ENCODE data around the gene CHRNA1. TPM values are rescaled to one million over a fixed set of nuclear protein-coding genes. Genes with fewer than 3 reads are reported as not detected.
A peak's percentile ranks its signal among the peaks of the same experiment; 100 is the strongest.

Gene CHRNA1
- total RNA-seq, 1 experiment from 2014 or later: not detected

DNA sequence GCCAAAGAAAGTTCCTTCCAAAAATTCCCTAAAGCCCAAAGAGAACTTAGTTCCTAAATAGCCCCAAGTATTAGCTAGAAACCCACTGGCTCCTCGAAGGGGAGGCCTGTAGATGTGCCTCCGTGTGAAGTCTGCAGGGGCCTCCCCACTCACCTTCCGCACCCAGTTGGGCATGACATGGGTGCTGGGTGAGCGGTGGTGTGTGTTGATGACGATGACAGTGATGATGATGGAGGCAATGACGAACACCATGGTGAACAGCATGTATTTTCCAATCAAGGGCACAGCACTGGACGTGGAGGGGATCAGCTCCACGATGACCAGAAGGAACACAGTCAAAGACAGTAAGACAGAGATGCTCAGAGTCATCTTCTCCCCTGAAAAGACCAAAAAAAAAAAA lies 14.5 kb downstream of the CHRNA1 start:
- no peaks in the 10 kb centered on the region for H3K4me1 Mint-ChIP-seq (ENCODE audit: low read depth, unreplicated experiment)
- no peak overlapping the region for H3K4me3 Mint-ChIP-seq (ENCODE audit: unreplicated experiment)
- H3K27ac Mint-ChIP-seq (ENCODE audit: unreplicated experiment): no peak overlapping the region
- DNase-seq: no peak
- intact Hi-C loops (cut with micrococcal nuclease; ENCODE audit: unreplicated experiment): loop anchor here (1.0 to 2.0 kb wide), 3 partner anchors 21 to 236 kb away; no protein-coding TSS in a partner anchor
- BruUV-seq (replicated peaks): no TSS peak
- no peak overlapping the region for H3K4me3 ChIP-seq (ENCODE audit: low read depth, low read length)
- ChIA-PET CTCF (interaction anchor here (0.8 to 2.0 kb wide), 12 partner anchors 9 to 1348 kb away, joined by 3 to 38 read pairs (median 5); partner anchors contain the start of genes CHRNA1 and SCRN3), POLR2A (no interaction called here)
- TF ChIP-seq, protein P1, sequence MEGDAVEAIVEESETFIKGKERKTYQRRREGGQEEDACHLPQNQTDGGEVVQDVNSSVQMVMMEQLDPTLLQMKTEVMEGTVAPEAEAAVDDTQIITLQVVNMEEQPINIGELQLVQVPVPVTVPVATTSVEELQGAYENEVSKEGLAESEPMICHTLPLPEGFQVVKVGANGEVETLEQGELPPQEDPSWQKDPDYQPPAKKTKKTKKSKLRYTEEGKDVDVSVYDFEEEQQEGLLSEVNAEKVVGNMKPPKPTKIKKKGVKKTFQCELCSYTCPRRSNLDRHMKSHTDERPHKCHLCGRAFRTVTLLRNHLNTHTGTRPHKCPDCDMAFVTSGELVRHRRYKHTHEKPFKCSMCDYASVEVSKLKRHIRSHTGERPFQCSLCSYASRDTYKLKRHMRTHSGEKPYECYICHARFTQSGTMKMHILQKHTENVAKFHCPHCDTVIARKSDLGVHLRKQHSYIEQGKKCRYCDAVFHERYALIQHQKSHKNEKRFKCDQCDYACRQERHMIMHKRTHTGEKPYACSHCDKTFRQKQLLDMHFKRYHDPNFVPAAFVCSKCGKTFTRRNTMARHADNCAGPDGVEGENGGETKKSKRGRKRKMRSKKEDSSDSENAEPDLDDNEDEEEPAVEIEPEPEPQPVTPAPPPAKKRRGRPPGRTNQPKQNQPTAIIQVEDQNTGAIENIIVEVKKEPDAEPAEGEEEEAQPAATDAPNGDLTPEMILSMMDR (IDR thresholded peaks at IDR 0.05; ENCODE audit: insufficient read depth in 1 of 2, low read depth in 1 of 2, low read length in 1 of 2, severe bottlenecking in 1 of 2, unreplicated experiment in 1 of 2): no peak
- no peaks in the 10 kb centered on the region for H3K27me3 ChIP-seq (replicated peaks; ENCODE audit: control insufficient read depth, insufficient read depth, low read length)
- no peaks in the 10 kb centered on the region for H3K36me3 ChIP-seq (ENCODE audit: control insufficient read depth, insufficient read depth, low read length)
- H3K4me1 ChIP-seq: peaks cover 8% of the 10 kb centered on the region
- H3K9me3 ChIP-seq: no peaks in the 10 kb centered on the region
- no peaks in the 10 kb centered on the region for H3K27me3 Mint-ChIP-seq (ENCODE audit: insufficient read depth, unreplicated experiment)
- no peaks in the 10 kb centered on the region for H3K9me3 Mint-ChIP-seq (ENCODE audit: unreplicated experiment)
- H3K36me3 Mint-ChIP-seq (ENCODE audit: insufficient read depth, unreplicated experiment): no peaks in the 10 kb centered on the region

DNA sequence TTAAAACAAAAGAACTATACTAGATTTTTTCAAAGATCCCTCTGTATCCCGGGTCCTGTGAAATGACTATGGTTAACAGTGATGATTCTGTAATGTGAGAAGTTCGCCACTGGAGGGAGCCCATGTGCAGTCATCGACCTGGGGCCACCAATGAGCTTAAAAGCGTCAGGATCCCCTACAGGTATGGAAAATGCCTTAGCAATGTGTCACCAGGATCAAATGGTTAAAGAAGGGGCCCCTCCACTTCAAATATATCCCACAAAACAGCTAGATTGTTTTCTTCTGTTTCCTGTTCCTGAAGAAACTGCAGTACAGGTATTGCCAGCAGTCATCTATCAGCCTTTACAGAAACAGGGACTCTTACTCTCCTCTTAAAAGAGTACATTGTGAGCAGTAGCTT lies 15.3 kb downstream of the CHRNA1 start:
- no TSS peak for BruUV-seq (replicated peaks)
- no peaks in the 10 kb centered on the region for H3K27me3 Mint-ChIP-seq (ENCODE audit: insufficient read depth, unreplicated experiment)
- ChIA-PET POLR2A (no interaction called here), CTCF (interaction anchor here (0.5 to 2.0 kb wide), 27 partner anchors 10 to 1348 kb away, joined by 3 to 38 read pairs (median 4); partner anchors contain the start of genes CHN1, CHRNA1 and SCRN3)
- H3K9me3 Mint-ChIP-seq (ENCODE audit: unreplicated experiment): no peaks in the 10 kb centered on the region
- intact Hi-C loops (cut with micrococcal nuclease; ENCODE audit: unreplicated experiment): loop anchor here (1.0 to 2.0 kb wide), 3 partner anchors 22 to 236 kb away; no protein-coding TSS in a partner anchor
- H3K4me3 ChIP-seq (ENCODE audit: low read depth, low read length): no peak overlapping the region
- H3K9me3 ChIP-seq: no peaks in the 10 kb centered on the region
- H3K4me1 Mint-ChIP-seq (ENCODE audit: low read depth, unreplicated experiment): no peaks in the 10 kb centered on the region
- no peaks in the 10 kb centered on the region for H3K27me3 ChIP-seq (replicated peaks; ENCODE audit: control insufficient read depth, insufficient read depth, low read length)
- no peaks in the 10 kb centered on the region for H3K36me3 Mint-ChIP-seq (ENCODE audit: insufficient read depth, unreplicated experiment)
- peak; percentile 81 to 84 for DNase-seq
- H3K27ac Mint-ChIP-seq (ENCODE audit: unreplicated experiment): peak overlapping the region; percentile 63
- no peak overlapping the region for H3K4me3 Mint-ChIP-seq (ENCODE audit: unreplicated experiment)
- no peaks in the 10 kb centered on the region for H3K36me3 ChIP-seq (ENCODE audit: control insufficient read depth, insufficient read depth, low read length)
- H3K4me1 ChIP-seq: peaks cover 8% of the 10 kb centered on the region
- TF ChIP-seq, protein P1 (IDR thresholded peaks at IDR 0.05; ENCODE audit: insufficient read depth in 1 of 2, low read depth in 1 of 2, low read length in 1 of 2, severe bottlenecking in 1 of 2, unreplicated experiment in 1 of 2): peak; percentile 82 to 86

GRCh38 chr2:174745142-174745541 lies 19.1 kb downstream of the CHRNA1 start:
- no peaks in the 10 kb centered on the region for H3K9me3 Mint-ChIP-seq (ENCODE audit: unreplicated experiment)
- H3K27ac Mint-ChIP-seq (ENCODE audit: unreplicated experiment): no peak overlapping the region
- H3K27me3 Mint-ChIP-seq (ENCODE audit: insufficient read depth, unreplicated experiment): no peaks in the 10 kb centered on the region
- peaks cover 8% of the 10 kb centered on the region for H3K4me1 ChIP-seq
- POLR2A ChIA-PET: no interaction called here
- BruUV-seq (replicated peaks): no TSS peak
- H3K36me3 Mint-ChIP-seq (ENCODE audit: insufficient read depth, unreplicated experiment): no peaks in the 10 kb centered on the region
- no peaks in the 10 kb centered on the region for H3K9me3 ChIP-seq
- H3K27me3 ChIP-seq (replicated peaks; ENCODE audit: control insufficient read depth, insufficient read depth, low read length): no peaks in the 10 kb centered on the region
- no peaks in the 10 kb centered on the region for H3K4me1 Mint-ChIP-seq (ENCODE audit: low read depth, unreplicated experiment)
- H3K4me3 Mint-ChIP-seq (ENCODE audit: unreplicated experiment): no peak overlapping the region
- DNase-seq: no peak
- intact Hi-C loops (cut with micrococcal nuclease; ENCODE audit: unreplicated experiment): no loop called here
- H3K36me3 ChIP-seq (ENCODE audit: control insufficient read depth, insufficient read depth, low read length): no peaks in the 10 kb centered on the region
- CTCF ChIA-PET: no interaction called here
- H3K4me3 ChIP-seq (ENCODE audit: low read depth, low read length): no peak overlapping the region
- TF ChIP-seq, protein P1 (IDR thresholded peaks at IDR 0.05; ENCODE audit: insufficient read depth in 1 of 2, low read depth in 1 of 2, low read length in 1 of 2, severe bottlenecking in 1 of 2, unreplicated experiment in 1 of 2): no peak
